GM18508 (cell line): ENCODE data around the gene UNC13B.
A peak's percentile ranks its signal among the peaks of the same experiment; 100 is the strongest.
"Not testable (repeated sequence)": the region's sequence is repeated elsewhere in the genome, so short reads cannot be mapped to it uniquely, and the experiment has no call there.

Experiments
- ATAC-seq: cut with Tn5 transposase; IDR thresholded peaks from one replicate; pipeline ENCODE4 v1.9.1; 2021; ENCODE audit warnings: moderate number of reproducible peaks; ENCODE audit not compliant: insufficient read depth, unreplicated experiment

UNC13B gene

DNA sequence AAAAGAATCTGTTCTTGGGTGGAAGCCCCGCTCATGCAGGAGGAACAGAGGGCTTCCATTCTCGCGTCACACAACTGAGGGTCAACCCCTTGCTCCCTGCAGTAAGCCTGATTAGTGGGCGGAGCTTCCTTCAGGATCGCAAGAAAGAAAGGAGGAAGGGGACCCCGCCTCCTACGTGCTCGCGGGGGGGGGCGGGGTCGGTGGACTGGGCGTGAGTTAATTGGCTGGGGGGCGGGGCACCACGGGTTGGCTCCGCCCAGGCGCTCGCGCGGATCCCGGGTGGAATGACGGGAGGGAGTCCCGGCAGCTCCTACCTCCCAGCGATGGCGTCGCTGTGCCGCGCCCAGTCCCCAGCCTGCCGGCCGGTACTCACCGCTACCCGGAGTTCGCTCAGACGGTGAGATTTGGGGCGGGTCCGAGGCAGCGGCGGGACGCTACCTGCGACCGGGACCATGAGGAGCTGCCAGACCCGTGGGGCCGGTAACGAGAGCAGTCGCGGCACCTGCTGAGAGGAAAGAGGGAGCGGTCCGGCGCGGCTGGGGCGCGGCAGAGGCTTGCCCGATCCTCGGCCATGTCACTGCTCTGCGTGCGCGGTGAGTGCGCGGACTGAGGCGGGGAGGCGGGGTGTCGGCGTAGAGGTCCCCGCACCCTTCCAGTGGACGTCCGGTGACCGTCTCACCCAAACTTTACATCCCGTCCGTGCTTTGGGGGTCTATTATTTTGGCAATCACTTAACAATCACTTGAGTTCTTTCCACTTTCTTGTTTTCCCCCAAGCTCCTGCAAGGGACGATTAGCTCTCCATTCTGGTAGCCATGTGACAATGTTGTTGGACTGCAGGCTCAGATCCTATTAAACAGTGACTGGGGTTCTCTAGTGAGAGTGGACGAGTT, at the start of gene UNC13B:
TSS of gene UNC13B (plus strand) at position 297 of the 892 bp plus-strand sequence. CDS start at position 572, 275 bp downstream.
- ATAC-seq: no peak

DNA sequence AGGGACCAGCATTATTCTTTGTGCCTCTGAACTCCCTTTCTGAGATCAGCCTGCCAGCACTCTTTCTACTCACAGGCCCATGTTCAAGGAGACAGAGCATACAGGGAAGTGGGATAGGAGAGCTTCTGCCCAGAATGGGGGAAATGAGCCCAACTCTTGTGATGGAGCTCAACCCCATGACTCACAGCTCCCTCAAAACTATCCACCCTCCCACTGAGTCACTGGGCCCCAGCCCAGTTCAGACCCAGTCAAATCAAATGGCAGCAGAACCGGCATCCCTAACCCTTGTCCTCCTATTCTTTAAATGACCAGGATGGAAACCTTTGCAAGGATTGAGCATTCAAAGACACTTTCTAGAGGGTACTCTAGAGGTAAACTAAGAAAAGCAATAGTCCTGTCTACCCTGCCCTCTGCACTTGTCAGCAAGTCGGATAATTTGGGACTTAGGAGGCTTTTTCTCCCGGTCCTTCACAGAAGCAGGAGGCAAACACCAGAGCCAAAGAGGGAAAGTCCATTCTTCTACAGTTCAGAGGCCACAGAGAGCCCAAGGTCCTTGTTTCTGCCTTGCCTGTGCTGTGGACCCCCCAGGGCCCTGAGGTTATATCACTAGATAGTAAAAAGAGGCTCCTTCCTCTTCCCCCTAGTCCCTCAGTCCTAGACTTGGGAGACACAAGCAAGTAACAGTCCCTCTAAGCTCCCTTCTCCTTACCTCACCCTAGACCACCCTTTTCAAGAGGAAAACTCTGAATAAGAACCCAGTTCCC, 49.4 kb upstream of the UNC13B start:
- no peak for ATAC-seq

DNA sequence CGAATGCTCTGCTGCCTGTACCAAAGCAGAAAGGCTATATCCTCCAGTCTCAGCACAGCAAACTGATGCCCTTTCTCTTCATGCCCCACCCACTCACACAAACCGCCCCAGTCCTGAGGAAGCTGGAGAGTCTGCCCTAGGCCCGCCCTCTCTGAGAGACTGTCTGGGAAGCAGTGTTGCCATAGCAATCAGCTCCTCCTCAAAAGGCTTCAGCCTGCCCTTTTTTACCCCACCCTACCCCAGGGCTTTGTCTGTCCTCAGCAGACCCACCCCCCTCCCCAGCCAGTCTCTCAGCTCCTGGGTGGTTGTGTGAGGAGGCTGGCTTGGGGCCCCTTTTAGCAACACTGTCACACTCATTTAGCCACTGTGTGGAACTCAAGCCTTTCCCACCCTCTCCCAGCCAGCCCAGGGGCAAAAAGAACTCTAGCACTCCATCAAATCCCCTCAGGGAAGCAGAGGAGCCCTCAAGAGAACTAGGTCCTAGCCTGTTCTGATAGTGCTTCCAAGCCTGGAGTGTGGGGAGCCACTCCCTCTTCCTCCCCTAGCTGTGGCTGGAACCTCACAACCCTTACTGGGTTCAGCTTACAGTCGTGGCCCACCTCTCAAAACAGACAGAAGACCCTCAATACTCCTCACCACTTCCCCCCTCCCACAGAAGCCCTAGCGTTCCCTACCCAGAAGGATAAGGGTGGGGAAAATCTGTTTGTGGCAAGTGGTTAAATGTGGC, 47.5 kb upstream of the UNC13B start:
- no peak for ATAC-seq

DNA sequence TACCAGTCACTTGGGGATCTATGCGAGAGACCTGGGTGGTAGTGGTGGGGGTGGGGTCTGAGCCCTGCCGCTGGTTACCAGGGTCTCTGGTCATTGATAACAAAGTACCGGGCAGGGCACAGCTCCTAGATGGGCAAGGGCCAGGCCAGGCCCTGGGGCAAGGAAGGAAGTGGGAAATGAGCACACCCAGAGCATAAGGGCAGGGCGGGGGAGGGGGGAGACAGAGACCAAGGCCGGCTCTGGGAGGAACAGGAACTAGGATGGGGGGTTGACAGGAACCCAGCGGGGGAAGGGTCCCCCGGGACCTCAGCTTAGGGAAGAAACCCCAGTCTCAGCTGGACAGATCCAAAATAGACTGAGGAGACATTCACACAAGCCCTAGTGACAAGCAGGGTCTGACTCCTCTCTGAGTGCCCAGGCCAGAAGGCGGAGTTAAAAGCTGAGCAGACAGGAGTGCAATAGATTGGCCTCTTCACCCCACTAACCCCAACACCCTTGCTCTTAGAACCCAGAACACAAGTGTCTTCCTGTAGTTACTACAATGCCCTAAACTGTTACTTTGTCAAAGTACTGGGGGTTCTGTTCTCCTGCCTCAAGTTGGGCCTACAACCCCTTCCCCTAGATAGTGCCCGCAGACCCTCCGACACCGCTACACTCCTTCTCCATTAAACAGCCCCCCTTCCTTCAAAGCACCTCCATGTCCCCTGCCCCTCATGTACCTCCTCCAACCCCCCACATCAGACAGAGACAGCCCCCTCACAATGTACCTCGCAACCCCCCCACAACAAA, 46.8 kb upstream of the UNC13B start:
- no peak for ATAC-seq

DNA sequence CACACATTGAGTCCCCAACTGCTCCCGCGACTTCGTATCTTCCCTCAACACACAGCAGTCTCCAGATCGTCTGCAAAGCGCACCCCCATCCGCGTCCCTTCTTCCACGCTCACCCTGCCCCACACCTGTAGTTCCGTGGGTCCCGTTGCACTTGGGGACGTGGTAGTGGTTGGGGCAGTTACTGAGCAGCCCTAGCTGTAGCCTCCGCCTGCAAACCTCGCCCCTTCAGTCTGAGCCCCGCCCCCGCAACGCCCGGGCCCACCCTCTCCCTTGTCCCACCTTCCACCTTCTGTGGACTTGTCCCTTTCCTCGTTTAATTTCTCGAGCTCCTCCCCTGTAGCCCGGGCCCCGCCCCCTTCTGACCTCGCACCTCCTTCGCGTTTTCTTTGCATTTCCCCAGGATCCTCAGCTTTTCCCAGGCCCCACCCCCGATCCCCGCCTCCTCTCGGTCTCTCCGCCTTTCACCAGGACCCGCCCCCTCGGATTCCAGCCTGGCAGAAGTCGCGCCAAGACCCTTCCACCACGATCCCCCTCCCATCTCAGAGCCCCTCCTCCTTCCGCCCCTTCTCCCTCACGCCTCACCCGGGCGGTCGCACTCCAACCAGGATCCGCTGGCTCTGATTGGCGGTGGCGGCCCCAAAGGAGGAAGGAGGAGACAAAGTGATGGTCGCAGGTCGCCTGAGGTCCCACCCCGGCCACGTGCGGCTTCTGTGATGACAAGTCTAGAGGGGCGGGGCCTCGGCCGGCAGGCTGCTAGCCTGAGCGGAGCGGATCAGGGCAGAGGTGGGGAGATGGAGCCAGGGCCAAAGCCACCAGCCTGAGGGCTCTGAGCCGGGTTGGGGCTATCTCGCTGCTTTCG, 45.9 kb upstream of the UNC13B start, which contains the start of gene ATOSB:
TSS of gene ATOSB (minus strand) at position 183 of the 859 bp plus-strand sequence. CDS start 7,588 bp downstream, outside the sequence.
- ATAC-seq: peak; percentile 31

DNA sequence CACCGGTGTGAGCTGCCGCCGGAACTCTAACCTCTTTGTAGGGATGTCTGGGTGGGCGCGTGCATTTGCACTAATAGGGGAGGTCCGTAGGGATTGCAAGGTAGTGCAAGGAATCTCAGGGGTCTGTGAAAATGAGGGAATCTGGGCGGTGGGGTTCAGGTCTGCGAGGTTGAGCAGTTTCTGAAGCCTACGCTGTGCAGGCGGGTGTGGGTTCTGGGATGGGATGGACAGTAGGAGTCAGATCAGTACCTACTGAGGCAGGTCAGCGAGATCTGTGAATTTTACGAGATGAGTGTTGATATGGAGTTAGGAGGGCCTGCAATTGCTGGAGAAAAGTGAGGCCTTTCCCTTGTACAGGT, 45.3 kb upstream of the UNC13B start:
- ATAC-seq: no peak

DNA sequence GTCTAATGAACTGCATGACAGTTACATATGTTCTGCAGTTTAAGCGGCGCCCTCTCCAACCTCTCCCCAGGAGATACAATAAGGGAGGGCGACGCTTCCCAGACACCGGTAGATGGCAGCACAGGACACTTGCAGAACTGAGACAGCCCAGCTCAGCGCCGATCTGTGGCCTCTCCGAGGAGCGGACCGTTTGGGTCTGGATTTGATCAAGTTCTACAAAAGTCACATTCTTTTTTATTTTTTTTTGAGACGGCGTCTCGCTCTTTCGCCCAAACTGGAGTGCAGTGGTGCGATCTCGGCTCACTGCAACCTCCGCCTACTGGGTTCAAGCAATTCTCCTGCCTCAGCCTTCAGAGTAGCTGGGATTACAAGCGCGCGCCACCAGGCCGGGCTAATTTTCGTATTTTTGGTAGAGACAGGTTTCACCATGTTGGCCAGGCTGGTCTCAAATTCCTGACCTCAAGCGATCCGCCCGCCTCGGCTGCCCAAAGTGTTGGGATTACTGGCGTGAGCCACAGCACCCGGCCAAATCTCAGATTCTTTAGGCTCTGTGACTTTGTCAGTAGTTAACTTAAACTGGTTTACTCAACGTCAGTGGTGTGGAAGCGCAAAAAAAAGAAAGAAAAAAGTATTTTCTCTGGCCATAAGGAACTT, 44.8 kb upstream of the UNC13B start:
- ATAC-seq: peak; percentile 39

DNA sequence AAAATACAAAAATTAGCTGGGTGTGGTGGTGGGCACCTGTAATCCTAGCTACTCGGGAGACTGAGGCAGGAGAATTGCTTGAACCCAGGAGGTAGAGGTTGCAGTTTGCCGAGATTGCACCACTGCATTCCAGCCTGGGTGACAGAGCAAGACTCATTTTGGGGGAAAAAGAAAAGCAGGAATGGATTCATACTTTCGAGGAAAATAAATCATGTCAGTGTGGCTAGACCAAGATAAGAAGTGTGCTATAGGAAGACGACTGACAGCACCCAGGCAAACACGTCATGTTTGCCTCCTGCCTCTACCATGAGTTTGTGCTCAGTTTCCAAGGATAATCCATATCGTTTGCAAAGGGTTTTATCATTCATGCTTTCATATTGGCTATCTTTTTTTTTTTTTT, 26.9 kb upstream of the UNC13B start:
- no peak for ATAC-seq

DNA sequence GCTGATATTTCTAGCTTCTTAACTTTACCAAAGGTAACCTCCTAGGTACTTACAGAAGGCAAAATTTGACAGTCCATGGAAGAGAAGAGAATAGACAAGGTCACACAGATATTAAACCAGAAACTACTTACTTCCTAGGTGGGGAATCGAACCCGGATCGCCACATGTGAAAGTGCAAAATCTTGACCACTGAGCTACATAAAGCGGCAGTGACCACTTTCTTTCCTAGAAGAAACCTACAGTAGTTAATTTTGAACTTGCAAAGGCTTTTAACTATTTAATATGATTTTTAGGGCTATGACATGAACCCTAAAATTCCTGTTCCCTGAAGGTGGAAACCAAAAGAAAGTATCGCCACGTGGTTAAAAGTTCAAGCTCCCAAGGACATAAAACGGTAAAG, 25.8 kb upstream of the UNC13B start:
- ATAC-seq: no peak

DNA sequence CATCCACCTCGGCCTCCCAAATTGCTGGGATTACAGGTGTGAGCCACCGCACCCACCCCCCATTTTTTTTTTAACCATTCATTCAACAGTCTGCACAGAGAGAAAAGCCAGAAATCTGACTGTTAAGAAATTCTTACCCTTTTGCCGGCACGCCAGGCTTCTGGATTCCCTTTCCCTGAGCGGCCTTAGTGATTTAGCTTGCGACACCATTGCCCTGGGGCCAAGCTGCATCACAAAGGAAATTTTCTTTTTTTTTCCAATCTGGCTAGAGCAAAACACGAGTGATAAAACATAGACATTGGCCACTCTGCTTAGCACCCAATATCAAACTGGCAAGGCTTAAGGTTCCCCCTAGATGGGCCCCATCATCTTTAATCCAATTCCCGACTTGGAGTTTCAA, 24.9 kb upstream of the UNC13B start:
- ATAC-seq: no peak

DNA sequence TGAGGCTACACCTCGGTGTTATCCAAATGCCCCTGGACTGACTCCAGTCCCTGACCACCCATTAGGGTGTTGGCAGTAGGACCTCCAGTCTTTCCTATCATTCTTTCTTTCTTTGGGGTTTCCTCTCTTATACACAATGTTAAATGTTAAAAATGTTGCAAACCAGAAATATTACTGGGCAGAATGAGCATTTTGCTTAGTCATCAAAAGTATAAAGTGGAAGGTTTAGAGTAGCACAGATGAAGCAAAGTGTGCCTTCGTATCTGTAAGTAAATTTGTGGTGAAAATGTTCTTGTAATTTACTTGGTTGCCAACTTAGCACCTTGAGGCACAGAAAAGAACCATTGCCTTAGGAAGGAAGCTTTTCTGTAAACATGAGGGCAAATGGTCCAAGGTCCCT, 21.7 kb upstream of the UNC13B start:
- ATAC-seq: no peak

DNA sequence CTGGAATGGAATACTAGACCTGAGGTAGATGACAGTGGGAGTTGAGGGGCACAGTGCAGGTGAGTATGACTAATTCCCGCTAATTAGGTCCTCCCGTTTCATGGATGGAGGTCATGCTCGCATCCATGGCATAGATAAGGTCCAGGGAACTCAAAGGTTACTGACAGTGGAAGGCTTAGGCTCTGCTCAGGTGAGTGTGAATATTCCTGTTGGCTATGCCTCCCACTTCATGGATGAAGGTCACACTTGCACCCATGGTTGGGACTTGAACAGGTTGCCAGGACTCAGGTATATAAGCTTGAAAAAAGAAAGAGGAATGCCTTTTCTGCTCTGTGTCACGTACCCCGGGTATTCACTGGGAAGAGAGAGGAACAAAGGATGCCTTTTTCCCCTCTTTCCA, 19.8 kb upstream of the UNC13B start:
- ATAC-seq: no peak

DNA sequence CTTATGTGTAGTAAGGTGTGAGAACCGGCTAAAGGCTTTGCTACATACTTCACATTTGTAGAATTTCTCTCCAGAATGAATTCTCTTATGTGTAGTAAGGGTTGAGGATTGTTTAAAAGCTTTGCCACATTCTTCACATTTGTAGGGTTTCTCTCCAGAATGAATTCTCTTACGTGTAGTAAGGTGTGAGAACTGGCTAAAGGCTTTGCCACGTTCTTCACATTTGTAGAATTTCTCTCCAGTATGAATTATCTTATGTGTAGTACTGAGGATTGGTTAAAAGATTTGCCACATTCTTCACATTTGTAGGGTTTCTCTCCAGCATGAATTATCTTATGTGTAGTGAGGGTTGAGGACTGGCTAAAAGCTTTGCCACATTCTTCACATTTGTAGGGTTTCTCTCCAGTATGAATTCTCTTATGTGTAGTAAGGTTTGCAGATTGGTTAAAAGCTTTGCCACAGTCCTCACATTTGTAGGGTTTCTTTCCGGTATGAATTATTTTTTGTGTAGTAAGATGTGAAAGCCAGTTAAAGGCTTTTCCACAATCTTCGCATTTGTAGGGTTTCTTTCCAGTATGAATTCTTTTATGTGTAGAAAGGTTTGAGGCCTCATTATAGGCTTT, 13.8 kb upstream of the UNC13B start:
- ATAC-seq: not testable (repeated sequence)

DNA sequence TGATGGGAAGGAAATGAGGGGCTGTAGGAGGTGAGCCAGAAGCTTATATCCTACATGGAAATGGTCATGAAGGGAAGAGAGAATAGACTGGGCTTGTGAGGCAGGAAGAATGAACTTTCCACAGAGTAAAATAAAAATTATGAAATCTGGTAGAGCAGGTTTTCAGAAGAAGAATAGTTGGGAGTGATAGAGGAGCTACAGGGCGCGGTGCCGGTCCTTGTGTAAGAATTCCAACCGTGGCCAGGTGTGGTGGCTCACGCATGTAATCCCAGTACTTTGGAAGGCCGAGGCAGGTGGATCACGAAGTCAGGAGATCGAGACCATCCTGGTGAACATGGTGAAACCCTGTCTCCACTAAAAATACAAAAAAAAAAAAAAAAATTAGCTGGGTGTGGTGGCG, 8.9 kb upstream of the UNC13B start:
- no peak for ATAC-seq

DNA sequence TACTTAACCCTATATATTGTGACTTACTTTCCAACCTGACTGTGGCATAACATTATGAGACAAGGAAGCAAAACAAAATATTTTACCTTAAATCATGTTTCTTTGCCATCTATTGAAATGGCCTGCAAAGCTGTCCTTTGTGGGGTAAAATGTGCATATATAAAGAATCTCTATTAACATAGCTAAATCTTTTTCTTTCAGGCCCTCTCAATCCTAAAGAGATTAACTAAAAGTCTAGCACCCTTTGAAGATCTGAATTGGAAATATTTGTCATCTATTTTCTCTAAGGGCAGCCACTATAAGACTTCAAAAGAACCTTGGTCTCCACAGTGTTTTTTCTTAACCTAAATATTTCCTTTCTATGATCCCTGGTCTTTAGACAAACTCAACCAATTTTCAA, 5.0 kb upstream of the UNC13B start:
- no peak for ATAC-seq

DNA sequence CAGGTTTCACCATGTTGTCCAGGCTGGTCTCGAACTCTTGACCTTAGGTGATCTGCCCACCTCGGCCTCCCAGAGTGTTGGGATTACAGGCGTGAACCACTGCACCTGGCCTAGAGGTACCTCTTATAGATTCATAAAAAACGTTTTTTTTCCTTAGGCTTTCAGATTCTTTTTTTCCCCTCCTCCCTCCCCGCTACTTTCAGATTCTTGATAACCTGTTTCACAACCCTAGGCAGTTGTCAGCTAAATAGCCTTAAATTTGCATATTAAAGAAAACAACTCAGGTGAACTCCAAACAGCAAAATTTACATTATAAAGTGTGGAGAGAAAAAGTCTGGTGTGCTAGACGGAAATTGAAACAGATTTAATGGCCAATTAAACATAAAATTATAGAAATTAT, 4.0 kb upstream of the UNC13B start:
- ATAC-seq: not testable (repeated sequence)

DNA sequence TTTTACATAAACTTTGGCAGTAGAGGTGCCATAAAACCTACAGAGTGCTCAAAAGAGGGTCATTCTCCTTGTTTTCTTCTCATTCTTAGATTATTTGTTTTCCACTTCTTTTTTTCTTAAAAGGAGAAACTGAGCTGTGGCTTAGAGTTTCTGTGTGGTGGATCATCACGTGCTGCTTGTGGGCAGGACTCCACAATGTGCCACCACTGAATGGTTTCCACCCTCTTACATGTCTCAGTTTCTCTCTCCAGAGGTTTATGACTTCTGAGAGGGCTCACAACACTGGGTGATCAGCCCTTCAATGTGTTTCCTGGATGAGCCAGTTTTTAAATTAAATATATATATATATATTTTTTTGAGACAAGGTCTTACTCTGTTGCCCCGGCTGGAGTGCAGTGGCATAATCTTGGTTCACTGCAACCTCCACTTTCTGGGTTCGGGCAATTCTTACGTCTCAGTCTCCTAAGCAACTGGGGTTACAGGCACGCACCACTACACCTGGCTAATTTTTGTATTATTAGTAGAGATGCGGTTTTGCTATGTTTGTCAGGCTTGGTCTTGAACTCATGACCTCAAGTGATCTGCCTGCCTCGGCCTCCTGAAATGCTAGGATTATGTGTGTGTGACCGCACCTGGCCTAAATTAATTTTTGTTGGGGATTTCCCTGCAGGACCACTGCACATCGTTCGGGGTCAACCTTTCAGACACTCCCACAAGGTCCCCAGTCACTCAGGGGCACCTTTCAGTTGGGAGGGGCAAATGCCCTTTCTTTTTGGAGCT, 3.1 kb upstream of the UNC13B start:
- no peak for ATAC-seq
